ENCODE results near the gene HSPB2. TPM values are rescaled to one million over a fixed set of nuclear protein-coding genes. Genes with fewer than 3 reads are reported as not detected.
A peak's percentile ranks its signal among the peaks of the same experiment; 100 is the strongest.

HSPB2 gene
- total and polyA plus RNA-seq, 2 donors (not counting 1 experiment from before 2014, with no cell fraction given): 2.5 to 2.8 TPM

GRCh38 chr11:111917312-111917711 is 4.8 kb downstream of the HSPB2 start:
- H3K27ac ChIP-seq (ENCODE audit: insufficient read depth, low read length): no peak overlapping the region
- no peaks in the 10 kb centered on the region for H3K79me2 ChIP-seq (ENCODE audit: control insufficient read depth, insufficient read depth, low read length)
- no peak overlapping the region for H3K4me2 ChIP-seq (ENCODE audit: extremely low read depth, insufficient read depth, low read length)
- no peaks in the 10 kb centered on the region for H4K20me1 ChIP-seq (ENCODE audit: control insufficient read depth, extremely low read depth, insufficient read depth, low read length)
- no peaks in the 10 kb centered on the region for H3K27me3 ChIP-seq (ENCODE audit: control insufficient read depth, insufficient read depth, low read length)
- TF ChIP-seq EZH2 (IDR thresholded peaks at IDR 0.05; ENCODE audit: low read length, missing control alignments): no peak
- no peak for TF ChIP-seq CTCF (conservative IDR thresholded peaks at IDR 0.05 in 1 of 2, IDR thresholded peaks at IDR 0.05 in 1 of 2; ENCODE audit: low read depth in 1 of 2, low read length in 2 of 2)
- H3K9ac ChIP-seq (ENCODE audit: insufficient read depth, low read length): no peak overlapping the region
- DNase-seq (ENCODE audit: low read depth in 2 of 2): no peak
- no peak overlapping the region for H2AFZ ChIP-seq (ENCODE audit: low read length)
- H3K4me1 ChIP-seq (ENCODE audit: control insufficient read depth, extremely low read depth, insufficient read depth, low read length): peaks cover 13% of the 10 kb centered on the region
- H3K36me3 ChIP-seq (ENCODE audit: control insufficient read depth, insufficient read depth, low read length): no peaks in the 10 kb centered on the region
- no peak overlapping the region for H3K4me3 ChIP-seq (replicated peaks in 1 of 4; ENCODE audit: control extremely low read depth in 1 of 4, insufficient read depth in 1 of 4, low read depth in 3 of 4, low read length in 4 of 4)
- H3K9me3 ChIP-seq (ENCODE audit: control insufficient read depth, insufficient read depth, low read depth, low read length): no peaks in the 10 kb centered on the region

- no peak overlapping the region for H3K9ac ChIP-seq (ENCODE audit: insufficient read depth, low read length)
- no peak overlapping the region for H2AFZ ChIP-seq (ENCODE audit: low read length)
- H3K4me2 ChIP-seq (ENCODE audit: extremely low read depth, insufficient read depth, low read length): no peak overlapping the region
- no peaks in the 10 kb centered on the region for H4K20me1 ChIP-seq (ENCODE audit: control insufficient read depth, extremely low read depth, insufficient read depth, low read length)
- DNase-seq (ENCODE audit: low read depth in 2 of 2): no peak
- no peaks in the 10 kb centered on the region for H3K79me2 ChIP-seq (ENCODE audit: control insufficient read depth, insufficient read depth, low read length)
- H3K9me3 ChIP-seq (ENCODE audit: control insufficient read depth, insufficient read depth, low read depth, low read length): no peaks in the 10 kb centered on the region
- H3K4me3 ChIP-seq (replicated peaks in 1 of 4; ENCODE audit: control extremely low read depth in 1 of 4, insufficient read depth in 1 of 4, low read depth in 3 of 4, low read length in 4 of 4): no peak overlapping the region
- no peaks in the 10 kb centered on the region for H3K36me3 ChIP-seq (ENCODE audit: control insufficient read depth, insufficient read depth, low read length)
- no peaks in the 10 kb centered on the region for H3K27me3 ChIP-seq (ENCODE audit: control insufficient read depth, insufficient read depth, low read length)
- TF ChIP-seq CTCF (conservative IDR thresholded peaks at IDR 0.05 in 1 of 2, IDR thresholded peaks at IDR 0.05 in 1 of 2; ENCODE audit: low read depth in 1 of 2, low read length in 2 of 2) (no peak), EZH2 (IDR thresholded peaks at IDR 0.05; ENCODE audit: low read length, missing control alignments) (no peak)
- peaks cover 13% of the 10 kb centered on the region for H3K4me1 ChIP-seq (ENCODE audit: control insufficient read depth, extremely low read depth, insufficient read depth, low read length)
- H3K27ac ChIP-seq (ENCODE audit: insufficient read depth, low read length): no peak overlapping the region
Observed at GRCh38 chr11:111917788-111918187, 5.3 kb downstream of the HSPB2 start.

GRCh38 chr11:111918390-111919256 is 6.1 kb downstream of the HSPB2 start, which contains the start of gene C11orf52:
Gene C11orf52, plus strand, starts transcription at chr11:111918913. Its CDS starts 60 bp downstream, at chr11:111918973.
- no peaks in the 10 kb centered on the region for H3K9me3 ChIP-seq (ENCODE audit: control insufficient read depth, insufficient read depth, low read depth, low read length)
- H3K27ac ChIP-seq (ENCODE audit: insufficient read depth, low read length): peak within 1 kb of the TSS; percentile 8
- no peaks in the 10 kb centered on the region for H3K79me2 ChIP-seq (ENCODE audit: control insufficient read depth, insufficient read depth, low read length)
- no peak within 1 kb of the TSS for H3K9ac ChIP-seq (ENCODE audit: insufficient read depth, low read length)
- no peak within 1 kb of the TSS for H3K4me2 ChIP-seq (ENCODE audit: extremely low read depth, insufficient read depth, low read length)
- TF ChIP-seq CTCF (conservative IDR thresholded peaks at IDR 0.05 in 1 of 2, IDR thresholded peaks at IDR 0.05 in 1 of 2; ENCODE audit: low read depth in 1 of 2, low read length in 2 of 2): no peak
- no peak for TF ChIP-seq EZH2 (IDR thresholded peaks at IDR 0.05; ENCODE audit: low read length, missing control alignments)
- H3K27me3 ChIP-seq (ENCODE audit: control insufficient read depth, insufficient read depth, low read length): no peaks in the 10 kb centered on the region
- H4K20me1 ChIP-seq (ENCODE audit: control insufficient read depth, extremely low read depth, insufficient read depth, low read length): no peaks in the 10 kb centered on the region
- peak within 1 kb of the TSS; percentile 71 for H2AFZ ChIP-seq (ENCODE audit: low read length)
- no peaks in the 10 kb centered on the region for H3K36me3 ChIP-seq (ENCODE audit: control insufficient read depth, insufficient read depth, low read length)
- DNase-seq (ENCODE audit: low read depth in 2 of 2): peak in 1 of 2 donors; percentile 37
- no peak within 1 kb of the TSS for H3K4me3 ChIP-seq (replicated peaks in 1 of 4; ENCODE audit: control extremely low read depth in 1 of 4, insufficient read depth in 1 of 4, low read depth in 3 of 4, low read length in 4 of 4)
- H3K4me1 ChIP-seq (ENCODE audit: control insufficient read depth, extremely low read depth, insufficient read depth, low read length): peaks cover 13% of the 10 kb centered on the region

All from fibroblast of lung (primary cell).